WTC11 (cell line): ENCODE measurements around the gene PYM1.

Experiments used
- CBFB ChIP-seq: sonication (generic); formaldehyde crosslinking; IDR thresholded peaks from 2 replicates; pipeline ENCODE4 v1.8.1; 2022; ENCODE audit warnings: mild to moderate bottlenecking, low read depth, missing genetic modification reagents
- CREM ChIP-seq: sonication (generic); formaldehyde crosslinking; IDR thresholded peaks from 2 replicates; pipeline ENCODE4 v1.8.1; 2022; ENCODE audit warnings: mild to moderate bottlenecking, missing genetic modification reagents, moderate library complexity
- EMX1 ChIP-seq: fragments of 250-450 bp; sonication (Bioruptor Pico); IDR thresholded peaks from 2 replicates; pipeline ENCODE4 v1.8.0; 2021; ENCODE audit warnings: mild to moderate bottlenecking
- ETV6 ChIP-seq: sonication (generic); formaldehyde crosslinking; IDR thresholded peaks from 2 replicates; pipeline ENCODE4 v1.8.1; 2022; ENCODE audit warnings: mild to moderate bottlenecking, missing genetic modification reagents
- NR2C2 ChIP-seq: sonication (generic); formaldehyde crosslinking; IDR thresholded peaks from 2 replicates; pipeline ENCODE4 v1.8.0; 2022; ENCODE audit warnings: mild to moderate bottlenecking, missing genetic modification reagents
- TEAD4 ChIP-seq: sonication (generic); formaldehyde crosslinking; IDR thresholded peaks from 2 replicates; pipeline ENCODE4 v1.8.0; 2022; ENCODE audit warnings: mild to moderate bottlenecking, missing genetic modification reagents
- ZNF138 ChIP-seq: sonication (generic); formaldehyde crosslinking; conservative IDR thresholded peaks from 2 replicates; pipeline ENCODE4 v1.8.1; 2022; ENCODE audit warnings: mild to moderate bottlenecking, moderate library complexity, missing genetic modification reagents
- TF ChIP-seq, protein P1 (sequence below): sonication (generic); formaldehyde crosslinking; IDR thresholded peaks from 2 replicates; pipeline ENCODE4 v1.8.1; 2022; ENCODE audit warnings: mild to moderate bottlenecking, moderate library complexity, missing genetic modification reagents
- TF ChIP-seq, protein P2 (sequence below): fragments of 200-600 bp; IDR thresholded peaks from 2 replicates; pipeline ENCODE4 v1.8.0; 2022; ENCODE audit warnings: antibody characterized with exemption
- TF ChIP-seq, protein P3 (sequence below): sonication (generic); formaldehyde crosslinking; IDR thresholded peaks from 2 replicates; pipeline ENCODE4 v1.8.1; 2022; ENCODE audit warnings: missing genetic modification reagents, borderline replicate concordance
- TF ChIP-seq, protein P4 (sequence below): sonication (generic); formaldehyde crosslinking; IDR thresholded peaks from 2 replicates; pipeline ENCODE4 v1.8.1; 2023; ENCODE audit warnings: mild to moderate bottlenecking, missing genetic modification reagents
- TF ChIP-seq, protein P5 (sequence below): sonication (generic); formaldehyde crosslinking; IDR thresholded peaks from 2 replicates; pipeline ENCODE4 v1.8.0; 2022; ENCODE audit warnings: mild to moderate bottlenecking, missing genetic modification reagents

DNA sequence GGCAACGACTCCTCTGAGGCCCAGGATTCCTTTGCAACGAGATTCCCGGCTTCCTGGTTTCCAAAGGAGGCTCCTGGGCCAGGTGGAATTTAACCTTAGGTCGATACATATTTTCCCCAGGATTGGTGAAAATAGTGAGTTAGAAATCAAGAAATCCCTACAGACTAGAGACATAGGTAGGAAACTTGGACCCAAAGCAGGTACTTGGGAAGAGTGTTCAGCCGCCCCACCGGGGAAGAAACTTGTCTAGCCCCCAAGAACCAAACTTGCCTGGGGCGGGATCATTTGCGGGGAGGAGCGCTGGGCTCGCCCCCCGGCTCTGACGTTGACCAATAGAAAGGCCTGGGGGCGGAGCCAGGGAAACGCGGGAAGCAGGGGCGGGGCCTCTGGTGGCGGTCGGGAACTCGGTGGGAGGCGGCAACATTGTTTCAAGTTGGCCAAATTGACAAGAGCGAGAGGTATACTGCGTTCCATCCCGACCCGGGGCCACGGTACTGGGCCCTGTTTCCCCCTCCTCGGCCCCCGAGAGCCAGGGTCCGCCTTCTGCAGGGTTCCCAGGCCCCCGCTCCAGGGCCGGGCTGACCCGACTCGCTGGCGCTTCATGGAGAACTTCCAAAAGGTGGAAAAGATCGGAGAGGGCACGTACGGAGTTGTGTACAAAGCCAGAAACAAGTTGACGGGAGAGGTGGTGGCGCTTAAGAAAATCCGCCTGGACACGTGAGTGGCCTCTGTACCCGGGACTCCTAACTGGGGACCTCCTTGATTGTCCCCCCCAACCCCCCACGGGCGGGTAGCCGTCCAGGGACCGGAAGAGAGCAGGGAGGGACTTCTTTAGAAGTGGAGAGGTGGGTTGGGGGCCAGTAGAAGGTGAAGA is 39.0 kb upstream of the PYM1 start, which contains the start of gene CDK2:
- TF ChIP-seq, protein P1, sequence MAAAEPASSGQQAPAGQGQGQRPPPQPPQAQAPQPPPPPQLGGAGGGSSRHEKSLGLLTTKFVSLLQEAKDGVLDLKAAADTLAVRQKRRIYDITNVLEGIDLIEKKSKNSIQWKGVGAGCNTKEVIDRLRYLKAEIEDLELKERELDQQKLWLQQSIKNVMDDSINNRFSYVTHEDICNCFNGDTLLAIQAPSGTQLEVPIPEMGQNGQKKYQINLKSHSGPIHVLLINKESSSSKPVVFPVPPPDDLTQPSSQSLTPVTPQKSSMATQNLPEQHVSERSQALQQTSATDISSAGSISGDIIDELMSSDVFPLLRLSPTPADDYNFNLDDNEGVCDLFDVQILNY (CRISPR knock-in tag) = peak; percentile 44; the same call in 1 of the 2 replicates
- TF ChIP-seq, protein P2, sequence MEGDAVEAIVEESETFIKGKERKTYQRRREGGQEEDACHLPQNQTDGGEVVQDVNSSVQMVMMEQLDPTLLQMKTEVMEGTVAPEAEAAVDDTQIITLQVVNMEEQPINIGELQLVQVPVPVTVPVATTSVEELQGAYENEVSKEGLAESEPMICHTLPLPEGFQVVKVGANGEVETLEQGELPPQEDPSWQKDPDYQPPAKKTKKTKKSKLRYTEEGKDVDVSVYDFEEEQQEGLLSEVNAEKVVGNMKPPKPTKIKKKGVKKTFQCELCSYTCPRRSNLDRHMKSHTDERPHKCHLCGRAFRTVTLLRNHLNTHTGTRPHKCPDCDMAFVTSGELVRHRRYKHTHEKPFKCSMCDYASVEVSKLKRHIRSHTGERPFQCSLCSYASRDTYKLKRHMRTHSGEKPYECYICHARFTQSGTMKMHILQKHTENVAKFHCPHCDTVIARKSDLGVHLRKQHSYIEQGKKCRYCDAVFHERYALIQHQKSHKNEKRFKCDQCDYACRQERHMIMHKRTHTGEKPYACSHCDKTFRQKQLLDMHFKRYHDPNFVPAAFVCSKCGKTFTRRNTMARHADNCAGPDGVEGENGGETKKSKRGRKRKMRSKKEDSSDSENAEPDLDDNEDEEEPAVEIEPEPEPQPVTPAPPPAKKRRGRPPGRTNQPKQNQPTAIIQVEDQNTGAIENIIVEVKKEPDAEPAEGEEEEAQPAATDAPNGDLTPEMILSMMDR = no peak
- TF ChIP-seq, protein P3, sequence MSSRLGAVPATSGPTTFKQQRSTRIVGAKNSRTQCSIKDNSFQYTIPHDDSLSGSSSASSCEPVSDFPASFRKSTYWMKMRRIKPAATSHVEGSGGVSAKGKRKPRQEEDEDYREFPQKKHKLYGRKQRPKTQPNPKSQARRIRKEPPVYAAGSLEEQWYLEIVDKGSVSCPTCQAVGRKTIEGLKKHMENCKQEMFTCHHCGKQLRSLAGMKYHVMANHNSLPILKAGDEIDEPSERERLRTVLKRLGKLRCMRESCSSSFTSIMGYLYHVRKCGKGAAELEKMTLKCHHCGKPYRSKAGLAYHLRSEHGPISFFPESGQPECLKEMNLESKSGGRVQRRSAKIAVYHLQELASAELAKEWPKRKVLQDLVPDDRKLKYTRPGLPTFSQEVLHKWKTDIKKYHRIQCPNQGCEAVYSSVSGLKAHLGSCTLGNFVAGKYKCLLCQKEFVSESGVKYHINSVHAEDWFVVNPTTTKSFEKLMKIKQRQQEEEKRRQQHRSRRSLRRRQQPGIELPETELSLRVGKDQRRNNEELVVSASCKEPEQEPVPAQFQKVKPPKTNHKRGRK (CRISPR knock-in tag) = no peak
- TF ChIP-seq ZNF138 (CRISPR knock-in tag) = no peak
- TF ChIP-seq TEAD4 (CRISPR knock-in tag) = no peak
- no peak for TF ChIP-seq CREM (CRISPR knock-in tag)
- TF ChIP-seq, protein P4, sequence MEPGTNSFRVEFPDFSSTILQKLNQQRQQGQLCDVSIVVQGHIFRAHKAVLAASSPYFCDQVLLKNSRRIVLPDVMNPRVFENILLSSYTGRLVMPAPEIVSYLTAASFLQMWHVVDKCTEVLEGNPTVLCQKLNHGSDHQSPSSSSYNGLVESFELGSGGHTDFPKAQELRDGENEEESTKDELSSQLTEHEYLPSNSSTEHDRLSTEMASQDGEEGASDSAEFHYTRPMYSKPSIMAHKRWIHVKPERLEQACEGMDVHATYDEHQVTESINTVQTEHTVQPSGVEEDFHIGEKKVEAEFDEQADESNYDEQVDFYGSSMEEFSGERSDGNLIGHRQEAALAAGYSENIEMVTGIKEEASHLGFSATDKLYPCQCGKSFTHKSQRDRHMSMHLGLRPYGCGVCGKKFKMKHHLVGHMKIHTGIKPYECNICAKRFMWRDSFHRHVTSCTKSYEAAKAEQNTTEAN (CRISPR knock-in tag) = no peak
- TF ChIP-seq, protein P5, sequence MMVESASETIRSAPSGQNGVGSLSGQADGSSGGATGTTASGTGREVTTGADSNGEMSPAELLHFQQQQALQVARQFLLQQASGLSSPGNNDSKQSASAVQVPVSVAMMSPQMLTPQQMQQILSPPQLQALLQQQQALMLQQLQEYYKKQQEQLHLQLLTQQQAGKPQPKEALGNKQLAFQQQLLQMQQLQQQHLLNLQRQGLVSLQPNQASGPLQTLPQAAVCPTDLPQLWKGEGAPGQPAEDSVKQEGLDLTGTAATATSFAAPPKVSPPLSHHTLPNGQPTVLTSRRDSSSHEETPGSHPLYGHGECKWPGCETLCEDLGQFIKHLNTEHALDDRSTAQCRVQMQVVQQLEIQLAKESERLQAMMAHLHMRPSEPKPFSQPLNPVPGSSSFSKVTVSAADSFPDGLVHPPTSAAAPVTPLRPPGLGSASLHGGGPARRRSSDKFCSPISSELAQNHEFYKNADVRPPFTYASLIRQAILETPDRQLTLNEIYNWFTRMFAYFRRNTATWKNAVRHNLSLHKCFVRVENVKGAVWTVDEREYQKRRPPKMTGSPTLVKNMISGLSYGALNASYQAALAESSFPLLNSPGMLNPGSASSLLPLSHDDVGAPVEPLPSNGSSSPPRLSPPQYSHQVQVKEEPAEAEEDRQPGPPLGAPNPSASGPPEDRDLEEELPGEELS (CRISPR knock-in tag) = no peak
- TF ChIP-seq NR2C2 = no peak
- TF ChIP-seq ETV6 (CRISPR knock-in tag) = no peak
- TF ChIP-seq CBFB (CRISPR knock-in tag) = no peak
- TF ChIP-seq EMX1 = no peak
